IPS-18c (cell line): Measurements from ENCODE around the gene ARHGAP24.

Experiments used
- H3K4me3 ChIP-seq: 2 replicates; pipeline ENCODE4 v1.7.0; 2013; ENCODE audit warnings: low read depth, mild to moderate bottlenecking, low read length, moderate library complexity; ENCODE audit not compliant: insufficient read depth
- H3K9me3 ChIP-seq: one replicate; pipeline ENCODE4 v1.6.1; 2013; ENCODE audit warnings: mild to moderate bottlenecking, low read length, moderate library complexity; ENCODE audit not compliant: control insufficient read depth, insufficient read depth

ARHGAP24 gene

GRCh38 chr4:85595796-85596559 is 121.0 kb downstream of the ARHGAP24 start:
- no peak overlapping the region for H3K4me3 ChIP-seq
- H3K9me3 ChIP-seq, result no peaks in the 10 kb centered on the region

GRCh38 chr4:85598936-85599335 is 124.0 kb downstream of the ARHGAP24 start:
- Histone ChIP-seq H3K4me3 (no peak overlapping the region), H3K9me3 (no peaks in the 10 kb centered on the region)

- no peaks in the 10 kb centered on the region for H3K9me3 ChIP-seq
These were observed 125.6 kb downstream of the ARHGAP24 start for GRCh38 chr4:85600501-85600900.

GRCh38 chr4:85603437-85604336 is 128.7 kb downstream of the ARHGAP24 start:
- Histone ChIP-seq H3K9me3 (no peaks in the 10 kb centered on the region), H3K4me3 (no peak overlapping the region)

More at GRCh38 chr4:85600501-85600900, 125.6 kb downstream of the ARHGAP24 start:
- no peak overlapping the region for H3K4me3 ChIP-seq

- Histone ChIP-seq H3K9me3 (no peaks in the 10 kb centered on the region), H3K4me3 (no peak overlapping the region)
These were observed 131.6 kb downstream of the ARHGAP24 start for GRCh38 chr4:85606505-85606904.

- Histone ChIP-seq H3K4me3 (no peak overlapping the region), H3K9me3 (no peaks in the 10 kb centered on the region)
These were observed 132.7 kb downstream of the ARHGAP24 start for GRCh38 chr4:85607624-85608023.

GRCh38 chr4:85610450-85610849 is 135.5 kb downstream of the ARHGAP24 start:
- Histone ChIP-seq H3K9me3 (no peaks in the 10 kb centered on the region), H3K4me3 (no peak overlapping the region)

GRCh38 chr4:85611661-85612060 is 136.7 kb downstream of the ARHGAP24 start:
- Histone ChIP-seq H3K4me3 (no peak overlapping the region), H3K9me3 (no peaks in the 10 kb centered on the region)

GRCh38 chr4:85613901-85614300 is 139.0 kb downstream of the ARHGAP24 start:
- no peaks in the 10 kb centered on the region for H3K9me3 ChIP-seq
- no peak overlapping the region for H3K4me3 ChIP-seq

- H3K9me3 ChIP-seq, result no peaks in the 10 kb centered on the region
- no peak overlapping the region for H3K4me3 ChIP-seq
These were observed 141.0 kb downstream of the ARHGAP24 start for GRCh38 chr4:85615952-85616351.

- Histone ChIP-seq H3K4me3 (no peak overlapping the region), H3K9me3 (no peaks in the 10 kb centered on the region)
These were observed 142.3 kb downstream of the ARHGAP24 start for GRCh38 chr4:85617202-85617601.

- H3K4me3 ChIP-seq, result no peak overlapping the region
- H3K9me3 ChIP-seq, result no peaks in the 10 kb centered on the region
These were observed 158.0 kb downstream of the ARHGAP24 start for GRCh38 chr4:85632981-85633380.

GRCh38 chr4:85637778-85638177 is 162.8 kb downstream of the ARHGAP24 start:
- no peaks in the 10 kb centered on the region for H3K9me3 ChIP-seq
- no peak overlapping the region for H3K4me3 ChIP-seq

- H3K9me3 ChIP-seq, result no peaks in the 10 kb centered on the region
- no peak overlapping the region for H3K4me3 ChIP-seq
These were observed 165.0 kb downstream of the ARHGAP24 start for GRCh38 chr4:85639946-85640345.

- Histone ChIP-seq H3K4me3 (no peak overlapping the region), H3K9me3 (no peaks in the 10 kb centered on the region)
These were observed 167.6 kb downstream of the ARHGAP24 start for GRCh38 chr4:85642356-85643100.

- no peak overlapping the region for H3K4me3 ChIP-seq
- no peaks in the 10 kb centered on the region for H3K9me3 ChIP-seq
These were observed 169.1 kb downstream of the ARHGAP24 start for GRCh38 chr4:85644061-85644460.

GRCh38 chr4:85650908-85651307 is 176.0 kb downstream of the ARHGAP24 start:
- Histone ChIP-seq H3K9me3 (no peaks in the 10 kb centered on the region), H3K4me3 (no peak overlapping the region)
